Measurements from ENCODE around the gene WDR1. TPM values are rescaled to one million over a fixed set of nuclear protein-coding genes. Genes with fewer than 3 reads are reported as not detected.

Gene WDR1
- total RNA-seq, 1 experiment from 2014 or later = 199 TPM

GRCh38 chr4:10057023-10057395 is 59.6 kb downstream of the WDR1 start:
- no peak overlapping the region for H3K4me3 Mint-ChIP-seq (ENCODE audit: low read depth, unreplicated experiment)
- no peaks in the 10 kb centered on the region for H3K9me3 Mint-ChIP-seq (ENCODE audit: low read depth, unreplicated experiment)
- intact Hi-C loops (cut with micrococcal nuclease; ENCODE audit: unreplicated experiment) = no loop called here
- H3K36me3 Mint-ChIP-seq (ENCODE audit: insufficient read depth, unreplicated experiment) = no peaks in the 10 kb centered on the region
- TF ChIP-seq CTCF (IDR thresholded peaks at IDR 0.05; ENCODE audit: unreplicated experiment) = no peak
- no peak for DNase-seq
- H3K27ac Mint-ChIP-seq (ENCODE audit: unreplicated experiment) = no peak overlapping the region
- no peaks in the 10 kb centered on the region for H3K27me3 Mint-ChIP-seq (ENCODE audit: unreplicated experiment)
- peaks cover 7% of the 10 kb centered on the region for H3K4me1 Mint-ChIP-seq (ENCODE audit: low read depth, unreplicated experiment)
- CTCF ChIA-PET = no interaction called here
- BruUV-seq (replicated peaks) = no TSS peak

DNA sequence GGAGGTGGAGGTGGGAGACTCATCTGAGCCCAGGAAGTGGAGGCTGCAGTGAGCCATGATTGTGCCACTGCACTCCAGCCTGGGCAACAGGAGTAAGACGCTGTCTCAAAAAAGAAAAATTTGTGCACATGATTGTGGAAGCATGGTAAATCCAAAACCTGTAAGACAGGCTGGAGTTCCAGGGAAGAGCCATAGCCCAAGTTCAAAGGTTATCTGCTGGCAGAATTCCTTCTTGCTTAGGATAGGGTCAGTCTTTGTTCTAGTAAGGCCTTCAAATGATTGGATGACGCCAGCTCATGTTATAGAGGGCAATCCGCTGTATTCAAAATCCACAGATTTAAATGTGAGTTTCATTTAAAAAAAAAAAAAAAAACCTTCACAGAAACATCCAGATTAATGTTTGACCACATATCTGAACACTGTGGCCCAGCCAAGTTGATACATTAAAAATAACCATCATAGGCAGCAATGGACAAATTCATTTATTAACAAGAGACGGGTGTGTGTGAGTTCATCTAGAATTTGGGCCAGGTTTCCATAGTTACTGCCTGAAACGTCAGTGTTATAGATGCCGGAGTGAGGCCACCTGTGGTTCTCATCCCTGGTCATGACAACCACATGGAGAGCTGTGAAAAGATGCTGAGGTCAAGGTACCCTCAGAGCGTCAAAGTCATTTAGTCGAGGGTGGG is 60.1 kb downstream of the WDR1 start:
- no peaks in the 10 kb centered on the region for H3K27me3 Mint-ChIP-seq (ENCODE audit: unreplicated experiment)
- intact Hi-C loops (cut with micrococcal nuclease; ENCODE audit: unreplicated experiment) = no loop called here
- H3K36me3 Mint-ChIP-seq (ENCODE audit: insufficient read depth, unreplicated experiment) = no peaks in the 10 kb centered on the region
- no peak overlapping the region for H3K4me3 Mint-ChIP-seq (ENCODE audit: low read depth, unreplicated experiment)
- BruUV-seq (replicated peaks) = no TSS peak
- H3K4me1 Mint-ChIP-seq (ENCODE audit: low read depth, unreplicated experiment) = peaks cover 12% of the 10 kb centered on the region
- no peak for TF ChIP-seq CTCF (IDR thresholded peaks at IDR 0.05; ENCODE audit: unreplicated experiment)
- no peak overlapping the region for H3K27ac Mint-ChIP-seq (ENCODE audit: unreplicated experiment)
- CTCF ChIA-PET = no interaction called here
- no peaks in the 10 kb centered on the region for H3K9me3 Mint-ChIP-seq (ENCODE audit: low read depth, unreplicated experiment)
- no peak for DNase-seq

GRCh38 chr4:10055871-10056270 is 60.7 kb downstream of the WDR1 start:
- no peaks in the 10 kb centered on the region for H3K36me3 Mint-ChIP-seq (ENCODE audit: insufficient read depth, unreplicated experiment)
- no peak for DNase-seq
- H3K27ac Mint-ChIP-seq (ENCODE audit: unreplicated experiment) = no peak overlapping the region
- H3K4me1 Mint-ChIP-seq (ENCODE audit: low read depth, unreplicated experiment) = peaks cover 15% of the 10 kb centered on the region
- no peaks in the 10 kb centered on the region for H3K9me3 Mint-ChIP-seq (ENCODE audit: low read depth, unreplicated experiment)
- no peak for TF ChIP-seq CTCF (IDR thresholded peaks at IDR 0.05; ENCODE audit: unreplicated experiment)
- BruUV-seq (replicated peaks) = no TSS peak
- intact Hi-C loops (cut with micrococcal nuclease; ENCODE audit: unreplicated experiment) = no loop called here
- H3K27me3 Mint-ChIP-seq (ENCODE audit: unreplicated experiment) = no peaks in the 10 kb centered on the region
- CTCF ChIA-PET = no interaction called here
- no peak overlapping the region for H3K4me3 Mint-ChIP-seq (ENCODE audit: low read depth, unreplicated experiment)

DNA sequence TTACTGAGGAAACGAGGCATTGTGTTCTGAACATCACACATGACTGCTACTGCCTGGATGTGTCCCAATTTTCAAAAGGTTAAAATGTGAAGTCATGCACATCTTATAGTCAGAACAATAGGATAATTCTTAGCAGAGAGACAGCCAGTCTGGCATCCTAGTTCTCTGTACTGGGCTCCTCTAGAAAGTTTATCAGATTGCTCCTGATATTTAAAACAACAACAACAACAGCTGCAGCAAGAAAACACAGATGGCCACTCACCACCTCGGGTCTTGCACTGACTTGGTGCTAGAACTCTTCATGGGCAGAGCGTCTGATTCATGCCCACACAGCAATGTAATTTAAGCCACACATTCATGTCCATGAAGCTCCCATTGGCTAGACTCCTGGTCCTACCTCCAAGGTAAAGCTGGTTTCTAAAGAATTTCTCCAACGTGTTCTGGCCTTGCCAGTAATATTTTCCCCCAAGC is 62.0 kb downstream of the WDR1 start:
- no TSS peak for BruUV-seq (replicated peaks)
- CTCF ChIA-PET = no interaction called here
- no peak for TF ChIP-seq CTCF (IDR thresholded peaks at IDR 0.05; ENCODE audit: unreplicated experiment)
- no peak overlapping the region for H3K4me3 Mint-ChIP-seq (ENCODE audit: low read depth, unreplicated experiment)
- peaks cover 24% of the 10 kb centered on the region for H3K4me1 Mint-ChIP-seq (ENCODE audit: low read depth, unreplicated experiment)
- H3K27me3 Mint-ChIP-seq (ENCODE audit: unreplicated experiment) = no peaks in the 10 kb centered on the region
- intact Hi-C loops (cut with micrococcal nuclease; ENCODE audit: unreplicated experiment) = no loop called here
- no peak for DNase-seq
- no peak overlapping the region for H3K27ac Mint-ChIP-seq (ENCODE audit: unreplicated experiment)
- no peaks in the 10 kb centered on the region for H3K9me3 Mint-ChIP-seq (ENCODE audit: low read depth, unreplicated experiment)
- H3K36me3 Mint-ChIP-seq (ENCODE audit: insufficient read depth, unreplicated experiment) = no peaks in the 10 kb centered on the region

Data from Calu3 (cell line).